Thyroid gland (tissue), 4 donors: ENCODE measurements around the gene CSNK1D.

Experiments
- POLR2A ChIP-seq, 2 donors: fragments of 450-650 bp; IDR thresholded peaks; one replicate each; pipeline ENCODE4 v1.6.1; 2017; ENCODE audit warnings: antibody characterized with exemption in 2 of 2, mild to moderate bottlenecking in 2 of 2, moderate library complexity in 1 of 2
- TF ChIP-seq, protein P1 (sequence below), 6 experiments: fragments of 200-600 bp in 3 of 6; fragments of 450-650 bp in 3 of 6; sonication (generic) in 3 of 6; IDR thresholded peaks; one replicate each; pipeline ENCODE4 v1.5.1; 2016 to 2019; ENCODE audit warnings: antibody characterized with exemption in 6 of 6, mild to moderate bottlenecking in 2 of 6, inconsistent platforms in 1 of 6, moderate library complexity in 1 of 6

DNA sequence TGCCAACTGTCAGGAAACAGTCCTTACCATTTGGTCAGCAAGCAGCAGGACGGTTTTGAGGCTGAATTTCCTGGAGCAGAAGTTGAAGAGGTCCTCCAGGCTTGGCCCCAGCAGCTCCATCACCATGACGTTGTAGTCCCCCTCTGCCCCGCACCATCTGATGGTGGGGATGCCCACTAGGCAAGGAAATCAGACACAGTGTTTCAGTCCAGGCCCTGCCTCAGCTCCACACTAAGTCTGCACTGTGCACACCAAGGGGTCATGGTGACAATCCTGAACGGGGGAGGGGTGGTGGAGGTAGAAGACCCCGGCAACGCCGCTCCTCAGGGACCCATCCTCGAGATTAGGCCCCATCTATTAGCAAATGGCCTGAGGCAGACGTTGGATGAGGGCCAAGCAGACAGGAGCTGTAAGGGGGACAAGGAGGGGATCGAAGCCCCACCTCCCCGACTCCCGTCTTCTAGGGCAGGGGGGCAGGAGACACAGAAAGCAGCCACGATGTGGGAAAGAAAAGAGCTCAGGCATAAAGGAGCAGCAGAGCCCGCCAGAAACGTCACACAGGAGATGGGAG is 18.0 kb downstream of the CSNK1D start:
- TF ChIP-seq POLR2A (IDR thresholded peaks at IDR 0.05): no peak
- TF ChIP-seq, protein P1, sequence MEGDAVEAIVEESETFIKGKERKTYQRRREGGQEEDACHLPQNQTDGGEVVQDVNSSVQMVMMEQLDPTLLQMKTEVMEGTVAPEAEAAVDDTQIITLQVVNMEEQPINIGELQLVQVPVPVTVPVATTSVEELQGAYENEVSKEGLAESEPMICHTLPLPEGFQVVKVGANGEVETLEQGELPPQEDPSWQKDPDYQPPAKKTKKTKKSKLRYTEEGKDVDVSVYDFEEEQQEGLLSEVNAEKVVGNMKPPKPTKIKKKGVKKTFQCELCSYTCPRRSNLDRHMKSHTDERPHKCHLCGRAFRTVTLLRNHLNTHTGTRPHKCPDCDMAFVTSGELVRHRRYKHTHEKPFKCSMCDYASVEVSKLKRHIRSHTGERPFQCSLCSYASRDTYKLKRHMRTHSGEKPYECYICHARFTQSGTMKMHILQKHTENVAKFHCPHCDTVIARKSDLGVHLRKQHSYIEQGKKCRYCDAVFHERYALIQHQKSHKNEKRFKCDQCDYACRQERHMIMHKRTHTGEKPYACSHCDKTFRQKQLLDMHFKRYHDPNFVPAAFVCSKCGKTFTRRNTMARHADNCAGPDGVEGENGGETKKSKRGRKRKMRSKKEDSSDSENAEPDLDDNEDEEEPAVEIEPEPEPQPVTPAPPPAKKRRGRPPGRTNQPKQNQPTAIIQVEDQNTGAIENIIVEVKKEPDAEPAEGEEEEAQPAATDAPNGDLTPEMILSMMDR (IDR thresholded peaks at IDR 0.05): no peak
